ENCODE results near the gene MCM10.
A peak's percentile ranks its signal among the peaks of the same experiment; 100 is the strongest.
"Not testable (repeated sequence)": the region's sequence is repeated elsewhere in the genome, so short reads cannot be mapped to it uniquely, and the experiment has no call there.

The MCM10 gene

GRCh38 chr10:13219685-13220670, 58.6 kb downstream of the MCM10 start:
- DNase-seq, result peak in 1 of 51 donors; percentile 3

GRCh38 chr10:13221572-13221971, 60.2 kb downstream of the MCM10 start:
- no peak for DNase-seq

GRCh38 chr10:13222151-13222550, 60.8 kb downstream of the MCM10 start:
- DNase-seq, result no peak

- no peak for DNase-seq
These were observed 61.2 kb downstream of the MCM10 start for GRCh38 chr10:13222566-13222965.

GRCh38 chr10:13223241-13223640, 61.9 kb downstream of the MCM10 start:
- no peak for DNase-seq

GRCh38 chr10:13224210-13224995, 63.0 kb downstream of the MCM10 start:
- DNase-seq, result no peak

- no peak for DNase-seq
These were observed 64.2 kb downstream of the MCM10 start for GRCh38 chr10:13225601-13226000.

GRCh38 chr10:13227031-13227430, 65.7 kb downstream of the MCM10 start:
- no peak for DNase-seq

- no peak for DNase-seq
These were observed 69.8 kb downstream of the MCM10 start for GRCh38 chr10:13231190-13231589.

- DNase-seq, result no peak
These were observed 70.5 kb downstream of the MCM10 start for GRCh38 chr10:13231808-13232207.

GRCh38 chr10:13233358-13233757, 72.0 kb downstream of the MCM10 start:
- DNase-seq, result no peak

- no peak for DNase-seq
These were observed 72.8 kb downstream of the MCM10 start, which contains the start of gene UCMA for GRCh38 chr10:13234172-13234571. UCMA (minus strand) TSS chr10:13234374; CDS start chr10:13234258, 116 bp downstream.

- DNase-seq, result not testable (repeated sequence)
These were observed 73.4 kb downstream of the MCM10 start for GRCh38 chr10:13234736-13235135.

- DNase-seq, result no peak
These were observed 75.3 kb downstream of the MCM10 start for GRCh38 chr10:13236638-13237037.

GRCh38 chr10:13238271-13239077, 77.1 kb downstream of the MCM10 start:
- no peak for DNase-seq

GRCh38 chr10:13239923-13240322, 78.6 kb downstream of the MCM10 start:
- DNase-seq, result no peak

- no peak for DNase-seq
These were observed 80.3 kb downstream of the MCM10 start for GRCh38 chr10:13241613-13242012.

GRCh38 chr10:13242260-13242659, 80.9 kb downstream of the MCM10 start:
- DNase-seq, result not testable (repeated sequence)

GRCh38 chr10:13247246-13247645, 85.9 kb downstream of the MCM10 start:
- DNase-seq, result peak in 2 of 51 donors; percentile 1 to 9

- no peak for DNase-seq
These were observed 86.4 kb downstream of the MCM10 start for GRCh38 chr10:13247784-13248183.

- no peak for DNase-seq
These were observed 92.4 kb downstream of the MCM10 start for GRCh38 chr10:13253726-13254125.
